Ureter (tissue), 1 donor: Measurements from ENCODE around the gene ANKFY1. TPM values are rescaled to one million over a fixed set of nuclear protein-coding genes. Genes with fewer than 3 reads are reported as not detected.

ENCODE experiments used
- DNase-seq: peaks from one replicate; pipeline ENCODE4 v3.0.0-alpha.2; 2020; ENCODE audit warnings: low spot score
- total RNA-seq: library from RNA; stranded (reverse); gene quantifications from one replicate; pipeline ENCODE4 v1.2.4, GENCODE V29; 2023
- donor health status: DM: yes; HTN: yes; CAD: no.

ANKFY1 gene
- total RNA-seq, result 86.8 TPM

- peak; percentile 97 for DNase-seq
These were observed at the start of gene ANKFY1 for GRCh38 chr17:4263282-4264215. ANKFY1 (minus strand) TSS chr17:4263979; CDS start chr17:4263941, 38 bp downstream.

- no peak for DNase-seq
These were observed 46.7 kb upstream of the ANKFY1 start for GRCh38 chr17:4310354-4311060.

GRCh38 chr17:4309897-4310296, 46.1 kb upstream of the ANKFY1 start:
- DNase-seq, result no peak

- no peak for DNase-seq
These were observed 43.6 kb upstream of the ANKFY1 start for GRCh38 chr17:4307179-4307930.

GRCh38 chr17:4305224-4305623, 41.4 kb upstream of the ANKFY1 start:
- DNase-seq, result no peak

GRCh38 chr17:4304417-4305027, 40.7 kb upstream of the ANKFY1 start:
- no peak for DNase-seq

- DNase-seq, result no peak
These were observed 37.3 kb upstream of the ANKFY1 start for GRCh38 chr17:4301066-4301465.

- DNase-seq, result no peak
These were observed 33.6 kb upstream of the ANKFY1 start for GRCh38 chr17:4297351-4297750.

GRCh38 chr17:4295686-4296085, 31.9 kb upstream of the ANKFY1 start:
- no peak for DNase-seq

GRCh38 chr17:4293572-4293971, 29.8 kb upstream of the ANKFY1 start:
- DNase-seq, result no peak

GRCh38 chr17:4287710-4288109, 23.9 kb upstream of the ANKFY1 start:
- no peak for DNase-seq

- DNase-seq, result no peak
These were observed 12.7 kb upstream of the ANKFY1 start for GRCh38 chr17:4276514-4276913.

- no peak for DNase-seq
These were observed 9.2 kb upstream of the ANKFY1 start for GRCh38 chr17:4272972-4273368.

- DNase-seq, result no peak
These were observed 8.6 kb upstream of the ANKFY1 start for GRCh38 chr17:4272213-4272971.

GRCh38 chr17:4270736-4271135, 7.0 kb upstream of the ANKFY1 start:
- DNase-seq, result no peak

GRCh38 chr17:4269915-4270314, 6.1 kb upstream of the ANKFY1 start:
- no peak for DNase-seq

- no peak for DNase-seq
These were observed 3.6 kb upstream of the ANKFY1 start for GRCh38 chr17:4267402-4267801.

- DNase-seq, result no peak
These were observed 2.8 kb upstream of the ANKFY1 start for GRCh38 chr17:4266550-4266949.

- no peak for DNase-seq
These were observed 1.1 kb downstream of the ANKFY1 start for GRCh38 chr17:4262703-4263102.

- DNase-seq, result no peak
These were observed 2.3 kb downstream of the ANKFY1 start for GRCh38 chr17:4261452-4261851.

GRCh38 chr17:4258867-4259266, 4.9 kb downstream of the ANKFY1 start:
- no peak for DNase-seq
